AG10803 (cell line): Measurements from ENCODE around the gene WFDC10B.
"Not testable (repeated sequence)": the region's sequence is repeated elsewhere in the genome, so short reads cannot be mapped to it uniquely, and the experiment has no call there.

Experiments used
- DNase-seq: peaks from one replicate; pipeline ENCODE4 v3.0.0; 2010; ENCODE audit warnings: low read depth
- H3K4me3 ChIP-seq: 2 replicates; pipeline ENCODE4 v1.5.1; 2011; ENCODE audit warnings: mild to moderate bottlenecking, low read length, control low read depth
- TF ChIP-seq, protein P1 (sequence below): conservative IDR thresholded peaks from 2 replicates; pipeline ENCODE4 v1.5.1; 2011; ENCODE audit warnings: mild to moderate bottlenecking, low read length, control low read depth, inconsistent platforms

Gene WFDC10B

GRCh38 chr20:45732199-45732598, 27.4 kb upstream of the WFDC10B start:
- H3K4me3 ChIP-seq, result no peak overlapping the region
- DNase-seq, result no peak
- TF ChIP-seq, protein P1, sequence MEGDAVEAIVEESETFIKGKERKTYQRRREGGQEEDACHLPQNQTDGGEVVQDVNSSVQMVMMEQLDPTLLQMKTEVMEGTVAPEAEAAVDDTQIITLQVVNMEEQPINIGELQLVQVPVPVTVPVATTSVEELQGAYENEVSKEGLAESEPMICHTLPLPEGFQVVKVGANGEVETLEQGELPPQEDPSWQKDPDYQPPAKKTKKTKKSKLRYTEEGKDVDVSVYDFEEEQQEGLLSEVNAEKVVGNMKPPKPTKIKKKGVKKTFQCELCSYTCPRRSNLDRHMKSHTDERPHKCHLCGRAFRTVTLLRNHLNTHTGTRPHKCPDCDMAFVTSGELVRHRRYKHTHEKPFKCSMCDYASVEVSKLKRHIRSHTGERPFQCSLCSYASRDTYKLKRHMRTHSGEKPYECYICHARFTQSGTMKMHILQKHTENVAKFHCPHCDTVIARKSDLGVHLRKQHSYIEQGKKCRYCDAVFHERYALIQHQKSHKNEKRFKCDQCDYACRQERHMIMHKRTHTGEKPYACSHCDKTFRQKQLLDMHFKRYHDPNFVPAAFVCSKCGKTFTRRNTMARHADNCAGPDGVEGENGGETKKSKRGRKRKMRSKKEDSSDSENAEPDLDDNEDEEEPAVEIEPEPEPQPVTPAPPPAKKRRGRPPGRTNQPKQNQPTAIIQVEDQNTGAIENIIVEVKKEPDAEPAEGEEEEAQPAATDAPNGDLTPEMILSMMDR, result no peak

DNA sequence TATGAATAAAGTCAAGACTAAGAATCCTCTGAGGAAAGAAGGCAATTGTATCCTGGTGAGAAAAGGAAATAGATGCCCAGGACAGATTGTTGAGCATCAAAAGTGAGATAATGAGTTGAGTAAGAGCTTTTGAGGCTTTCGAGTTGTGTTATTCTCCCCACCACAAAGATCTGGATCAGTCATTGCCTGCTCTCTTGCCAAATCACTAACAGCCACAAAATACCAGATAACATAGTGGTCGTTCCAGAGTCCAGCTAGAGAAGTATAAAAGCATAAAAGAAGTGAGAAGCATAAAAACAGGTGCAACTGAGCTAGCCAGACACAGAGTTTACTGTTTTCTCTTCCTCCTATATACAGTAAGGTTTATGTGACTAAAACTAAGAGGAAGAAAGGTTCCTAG, 22.2 kb upstream of the WFDC10B start:
- DNase-seq, result peak; percentile 3
- no peak overlapping the region for H3K4me3 ChIP-seq
- TF ChIP-seq, protein P1, result no peak

DNA sequence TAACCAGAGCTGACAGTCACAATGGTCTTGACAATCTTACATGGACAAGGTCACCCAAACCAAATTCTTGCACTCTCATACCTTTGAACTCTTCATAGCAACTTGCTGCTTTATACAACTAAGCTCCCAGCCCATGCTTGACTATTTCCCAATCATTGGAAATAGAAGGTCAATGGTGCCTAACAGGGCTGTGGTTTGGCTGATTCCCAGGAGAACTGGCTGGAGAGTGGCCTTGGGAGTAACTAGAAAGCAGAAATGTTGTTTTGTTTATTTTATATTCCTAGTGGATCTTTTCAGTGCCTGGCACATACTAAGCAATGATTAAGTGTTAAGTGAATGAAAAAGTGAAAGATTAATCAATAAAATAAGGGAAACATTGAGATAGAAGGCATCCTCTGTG, 20.3 kb upstream of the WFDC10B start:
- TF ChIP-seq, protein P1, result no peak
- no peak overlapping the region for H3K4me3 ChIP-seq
- DNase-seq, result no peak

DNA sequence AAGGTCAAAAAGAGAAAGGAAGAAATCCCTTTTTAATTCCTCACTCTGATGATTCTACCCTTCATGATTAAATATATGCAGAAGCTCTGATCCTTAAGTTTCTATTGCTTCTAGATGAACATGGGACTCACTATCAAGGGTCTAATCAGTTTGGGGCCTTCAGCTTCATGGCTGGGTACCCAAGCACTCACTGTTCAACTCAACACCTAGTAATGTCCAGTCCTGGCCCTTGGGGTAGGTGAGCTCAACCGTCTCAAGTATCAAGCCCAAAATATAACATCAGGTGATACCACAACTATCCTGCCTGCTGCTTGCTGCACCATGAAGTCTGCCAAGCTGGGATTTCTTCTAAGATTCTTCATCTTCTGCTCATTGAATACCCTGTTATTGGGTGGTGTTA, 17.2 kb upstream of the WFDC10B start, which contains the start of gene SPINT4:
Gene SPINT4 (plus strand): TSS at position 301 of the 400 bp plus-strand sequence. CDS start 21 bp downstream, at position 322.
- TF ChIP-seq, protein P1, result no peak
- DNase-seq, result no peak
- no peak within 1 kb of the TSS for H3K4me3 ChIP-seq

DNA sequence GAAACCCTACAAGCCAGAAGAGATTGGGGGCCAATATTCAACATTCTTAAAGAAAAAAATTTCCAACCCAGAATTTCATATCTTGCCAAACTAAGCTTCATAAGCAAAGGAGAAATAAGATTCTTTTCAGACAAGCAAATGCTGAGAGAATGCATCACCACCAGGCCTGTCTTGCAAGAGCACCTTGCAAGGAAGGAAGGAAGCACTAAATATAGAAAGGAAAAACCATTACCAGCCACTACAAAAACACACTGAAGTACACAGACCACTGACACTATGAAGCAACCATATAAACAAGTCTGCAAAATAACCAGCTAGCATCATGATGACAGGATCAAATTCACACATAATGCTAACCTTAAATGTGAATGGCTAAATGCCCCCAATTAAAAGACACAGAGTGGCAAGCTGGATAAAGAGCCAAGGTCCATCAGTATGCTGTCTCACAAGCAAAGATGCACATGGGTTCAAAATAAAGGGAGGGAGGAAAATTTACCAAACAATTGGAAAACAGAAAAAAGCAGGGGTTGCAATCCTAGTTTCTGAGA, 11.4 kb upstream of the WFDC10B start:
- not testable (repeated sequence) for DNase-seq, H3K4me3 ChIP-seq

DNA sequence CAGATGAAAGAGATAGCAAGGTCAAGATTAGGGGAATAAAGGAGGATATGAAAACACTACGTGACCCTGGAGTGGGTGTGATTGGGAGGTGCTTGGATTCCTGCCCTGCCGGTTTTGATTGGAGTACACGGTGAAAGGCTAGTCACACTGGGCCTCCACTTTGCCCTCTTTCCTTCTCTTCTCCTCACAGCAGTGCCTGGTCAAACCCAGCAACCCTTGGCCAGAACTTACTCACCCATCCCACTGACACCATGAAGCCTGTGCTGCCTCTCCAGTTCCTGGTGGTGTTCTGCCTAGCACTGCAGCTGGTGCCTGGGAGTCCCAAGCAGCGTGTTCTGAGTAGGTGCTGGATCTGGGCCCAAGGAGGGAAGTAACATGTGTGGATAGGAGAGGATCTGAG, 2.9 kb downstream of the WFDC10B start, which contains the start of gene WFDC13:
Gene WFDC13 (plus strand): TSS at position 166 of the 400 bp plus-strand sequence. CDS start 86 bp downstream, at position 252.
- H3K4me3 ChIP-seq, result no peak within 1 kb of the TSS
- TF ChIP-seq, protein P1, result no peak
- no peak for DNase-seq

GRCh38 chr20:45701104-45701503, 3.7 kb downstream of the WFDC10B start:
- DNase-seq, result no peak
- TF ChIP-seq, protein P1, result no peak

More at GRCh38 chr20:45701104-45701503, 3.7 kb downstream of the WFDC10B start:
- H3K4me3 ChIP-seq, result no peak overlapping the region
